ENCODE measurements around the gene UBR4.

DNA sequence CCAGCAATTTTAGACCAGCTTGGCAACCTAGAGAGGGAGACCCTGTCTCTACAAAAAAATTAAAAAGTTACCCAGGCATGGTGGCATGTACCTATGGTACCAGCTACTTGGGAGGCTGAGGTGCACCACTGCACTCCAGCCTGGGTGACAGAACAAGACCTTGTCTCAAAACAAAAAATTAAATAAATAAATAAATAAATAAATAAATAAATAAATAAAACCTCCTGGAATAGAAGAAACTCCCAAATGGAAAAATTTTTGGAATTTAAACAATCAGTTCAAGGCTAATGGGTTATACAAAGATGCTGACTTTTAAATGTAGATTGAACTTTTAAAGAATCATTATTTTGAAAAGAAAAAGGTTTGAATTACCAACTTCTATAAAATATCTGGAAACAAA, 22.2 kb downstream of the UBR4 start:
- TF ChIP-seq, protein P1, sequence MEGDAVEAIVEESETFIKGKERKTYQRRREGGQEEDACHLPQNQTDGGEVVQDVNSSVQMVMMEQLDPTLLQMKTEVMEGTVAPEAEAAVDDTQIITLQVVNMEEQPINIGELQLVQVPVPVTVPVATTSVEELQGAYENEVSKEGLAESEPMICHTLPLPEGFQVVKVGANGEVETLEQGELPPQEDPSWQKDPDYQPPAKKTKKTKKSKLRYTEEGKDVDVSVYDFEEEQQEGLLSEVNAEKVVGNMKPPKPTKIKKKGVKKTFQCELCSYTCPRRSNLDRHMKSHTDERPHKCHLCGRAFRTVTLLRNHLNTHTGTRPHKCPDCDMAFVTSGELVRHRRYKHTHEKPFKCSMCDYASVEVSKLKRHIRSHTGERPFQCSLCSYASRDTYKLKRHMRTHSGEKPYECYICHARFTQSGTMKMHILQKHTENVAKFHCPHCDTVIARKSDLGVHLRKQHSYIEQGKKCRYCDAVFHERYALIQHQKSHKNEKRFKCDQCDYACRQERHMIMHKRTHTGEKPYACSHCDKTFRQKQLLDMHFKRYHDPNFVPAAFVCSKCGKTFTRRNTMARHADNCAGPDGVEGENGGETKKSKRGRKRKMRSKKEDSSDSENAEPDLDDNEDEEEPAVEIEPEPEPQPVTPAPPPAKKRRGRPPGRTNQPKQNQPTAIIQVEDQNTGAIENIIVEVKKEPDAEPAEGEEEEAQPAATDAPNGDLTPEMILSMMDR (conservative IDR thresholded peaks at IDR 0.05; ENCODE audit: low read length) = no peak
- TF ChIP-seq EZH2phosphoT487 (IDR thresholded peaks at IDR 0.05; ENCODE audit: borderline replicate concordance, low read depth, low read length) = no peak

Measured in OCI-LY7 (cell line).